DND-41 (cell line): Measurements from ENCODE around the gene NRDE2.

Experiments used
- ATAC-seq: fragments of 200-7000 bp; cut with Tn5 transposase; 3 replicates; pipeline ENCODE4 v1.9.1; 2021; ENCODE audit warnings: low read depth; ENCODE audit not compliant: insufficient read depth
- DNase-seq: peaks from one replicate; pipeline ENCODE4 v3.0.0-alpha.2; 2020
- H2AFZ ChIP-seq: 2 replicates; pipeline ENCODE4 v1.6.0; 2012; ENCODE audit warnings: low read depth, low read length
- H3K27ac ChIP-seq: 2 replicates; pipeline ENCODE4 v1.5.1; 2012; ENCODE audit warnings: low read length, inconsistent platforms
- H3K27me3 ChIP-seq: fragments of 200-600 bp; sonication (generic); 2 replicates; pipeline ENCODE4 v1.6.0; 2012; ENCODE audit warnings: low read length, mild to moderate bottlenecking, inconsistent platforms; ENCODE audit not compliant: insufficient read depth, poor library complexity
- H3K36me3 ChIP-seq: 2 replicates; pipeline ENCODE4 v1.5.1; 2012; ENCODE audit warnings: low read length, inconsistent platforms; ENCODE audit not compliant: insufficient read depth
- H3K4me1 ChIP-seq: 2 replicates; pipeline ENCODE4 v1.5.1; 2012; ENCODE audit warnings: mild to moderate bottlenecking, low read length; ENCODE audit not compliant: insufficient read depth
- H3K4me2 ChIP-seq: 2 replicates; pipeline ENCODE4 v1.6.0; 2012; ENCODE audit warnings: mild to moderate bottlenecking, moderate library complexity, low read length, inconsistent platforms; ENCODE audit not compliant: insufficient read depth
- H3K4me3 ChIP-seq, 2 experiments: fragments of 200-600 bp in 1 of 2; shearing (Covaris generic) in 1 of 2; 2 replicates each; pipeline ENCODE4 v1.5.1; 2012 to 2016; ENCODE audit warnings: inconsistent platforms in 2 of 2, low read length in 2 of 2, mild to moderate bottlenecking in 2 of 2, low read depth in 1 of 2, moderate library complexity in 1 of 2
- H3K79me2 ChIP-seq: 2 replicates; pipeline ENCODE4 v1.6.0; 2012; ENCODE audit warnings: low read length, inconsistent platforms; ENCODE audit not compliant: insufficient read depth
- H3K9ac ChIP-seq: 2 replicates; pipeline ENCODE4 v1.6.0; 2012; ENCODE audit warnings: low read depth, mild to moderate bottlenecking, inconsistent platforms, low read length, moderate library complexity
- H3K9me3 ChIP-seq: 2 replicates; pipeline ENCODE4 v1.5.1; 2012; ENCODE audit warnings: low read length, moderate library complexity, mild to moderate bottlenecking, inconsistent platforms; ENCODE audit not compliant: insufficient read depth, severe bottlenecking
- H4K20me1 ChIP-seq: 2 replicates; pipeline ENCODE4 v1.6.0; 2012; ENCODE audit warnings: low read length; ENCODE audit not compliant: insufficient read depth
- EZH2 ChIP-seq: IDR thresholded peaks from 3 replicates; pipeline ENCODE4 v1.6.1; 2012; ENCODE audit warnings: borderline replicate concordance, low read depth, mild to moderate bottlenecking, moderate library complexity, low read length, inconsistent platforms; ENCODE audit not compliant: severe bottlenecking
- TF ChIP-seq, protein P1 (sequence below): IDR thresholded peaks from 2 replicates; pipeline ENCODE4 v1.5.1; 2012; ENCODE audit warnings: borderline replicate concordance, low read length, moderate library complexity, mild to moderate bottlenecking; ENCODE audit not compliant: poor library complexity, severe bottlenecking; ENCODE audit errors: extremely low read depth

NRDE2 gene

DNA sequence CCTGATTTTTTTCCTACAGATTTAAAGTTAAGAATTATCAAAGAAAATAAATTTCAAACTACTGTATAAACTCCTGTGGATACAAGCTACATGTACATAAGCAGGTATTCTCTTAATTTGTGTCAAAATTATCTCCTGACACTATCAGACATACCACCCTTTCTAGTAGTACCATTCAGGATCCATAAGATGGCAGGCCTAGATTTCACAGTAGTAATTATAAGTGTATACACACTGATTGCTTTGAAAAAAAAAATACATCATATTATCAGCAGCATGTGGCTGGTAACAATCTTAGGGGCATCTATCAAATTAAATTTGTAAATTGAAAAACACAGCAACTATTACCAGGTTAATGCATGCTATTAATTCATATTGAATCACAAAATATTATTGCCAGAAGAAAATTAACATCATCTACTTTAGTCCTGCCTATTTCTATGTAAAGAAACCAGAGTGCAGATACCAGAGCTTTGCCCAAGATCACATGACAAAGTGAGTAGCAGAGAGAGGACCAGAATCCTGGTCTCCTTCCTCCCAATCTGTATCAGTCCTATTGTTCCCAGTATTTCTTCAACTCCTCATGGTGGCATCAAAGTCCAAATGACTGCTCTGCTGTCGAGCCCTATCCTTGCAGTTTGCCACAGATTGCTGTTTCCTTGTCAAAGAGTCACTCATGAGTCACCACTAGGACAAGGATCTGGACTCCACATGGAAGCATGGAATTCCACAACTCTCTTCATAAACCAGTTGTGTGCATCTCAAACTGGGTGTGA, 37.4 kb upstream of the NRDE2 start:
- H2AFZ ChIP-seq = no peak overlapping the region
- no peaks in the 10 kb centered on the region for H4K20me1 ChIP-seq
- H3K79me2 ChIP-seq = no peaks in the 10 kb centered on the region
- H3K4me2 ChIP-seq = no peak overlapping the region
- TF ChIP-seq, protein P1, sequence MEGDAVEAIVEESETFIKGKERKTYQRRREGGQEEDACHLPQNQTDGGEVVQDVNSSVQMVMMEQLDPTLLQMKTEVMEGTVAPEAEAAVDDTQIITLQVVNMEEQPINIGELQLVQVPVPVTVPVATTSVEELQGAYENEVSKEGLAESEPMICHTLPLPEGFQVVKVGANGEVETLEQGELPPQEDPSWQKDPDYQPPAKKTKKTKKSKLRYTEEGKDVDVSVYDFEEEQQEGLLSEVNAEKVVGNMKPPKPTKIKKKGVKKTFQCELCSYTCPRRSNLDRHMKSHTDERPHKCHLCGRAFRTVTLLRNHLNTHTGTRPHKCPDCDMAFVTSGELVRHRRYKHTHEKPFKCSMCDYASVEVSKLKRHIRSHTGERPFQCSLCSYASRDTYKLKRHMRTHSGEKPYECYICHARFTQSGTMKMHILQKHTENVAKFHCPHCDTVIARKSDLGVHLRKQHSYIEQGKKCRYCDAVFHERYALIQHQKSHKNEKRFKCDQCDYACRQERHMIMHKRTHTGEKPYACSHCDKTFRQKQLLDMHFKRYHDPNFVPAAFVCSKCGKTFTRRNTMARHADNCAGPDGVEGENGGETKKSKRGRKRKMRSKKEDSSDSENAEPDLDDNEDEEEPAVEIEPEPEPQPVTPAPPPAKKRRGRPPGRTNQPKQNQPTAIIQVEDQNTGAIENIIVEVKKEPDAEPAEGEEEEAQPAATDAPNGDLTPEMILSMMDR = peak; percentile 30
- no peak for TF ChIP-seq EZH2
- peaks cover 3% of the 10 kb centered on the region for H3K27me3 ChIP-seq
- H3K36me3 ChIP-seq = no peaks in the 10 kb centered on the region
- no peaks in the 10 kb centered on the region for H3K4me1 ChIP-seq
- ATAC-seq (peak; percentile 47; the same call in 1 of the 3 replicates), DNase-seq (no peak)
- no peaks in the 10 kb centered on the region for H3K9me3 ChIP-seq
- no peak overlapping the region for H3K27ac ChIP-seq
- no peak overlapping the region for H3K9ac ChIP-seq
- no peak overlapping the region for H3K4me3 ChIP-seq

DNA sequence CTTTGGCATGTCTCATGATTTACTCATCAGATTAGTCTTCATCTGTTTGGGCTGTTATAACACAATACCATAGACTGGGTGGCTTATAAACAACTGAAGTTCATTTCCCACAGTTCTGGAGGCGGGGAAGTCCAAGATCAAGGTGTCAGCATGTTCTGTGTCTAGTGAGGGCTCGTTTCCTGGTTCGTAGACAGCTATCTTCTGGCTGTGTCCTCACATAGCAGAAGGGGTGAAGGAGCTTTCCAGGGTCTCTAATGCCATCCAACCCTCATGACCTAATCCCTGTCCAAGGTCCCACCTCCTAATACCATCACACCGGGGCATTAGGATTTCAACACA, 30.8 kb upstream of the NRDE2 start:
- Histone ChIP-seq H3K9ac (no peak overlapping the region), H4K20me1 (no peaks in the 10 kb centered on the region), H3K27ac (no peak overlapping the region), H3K36me3 (no peaks in the 10 kb centered on the region), H3K79me2 (no peaks in the 10 kb centered on the region), H3K4me2 (no peak overlapping the region), H2AFZ (no peak overlapping the region), H3K9me3 (no peaks in the 10 kb centered on the region), H3K4me3 (no peak overlapping the region), H3K4me1 (no peaks in the 10 kb centered on the region), H3K27me3 (peaks cover 5% of the 10 kb centered on the region)
- DNase-seq (no peak), ATAC-seq (no peak)
- TF ChIP-seq, protein P1 = no peak
- no peak for TF ChIP-seq EZH2

DNA sequence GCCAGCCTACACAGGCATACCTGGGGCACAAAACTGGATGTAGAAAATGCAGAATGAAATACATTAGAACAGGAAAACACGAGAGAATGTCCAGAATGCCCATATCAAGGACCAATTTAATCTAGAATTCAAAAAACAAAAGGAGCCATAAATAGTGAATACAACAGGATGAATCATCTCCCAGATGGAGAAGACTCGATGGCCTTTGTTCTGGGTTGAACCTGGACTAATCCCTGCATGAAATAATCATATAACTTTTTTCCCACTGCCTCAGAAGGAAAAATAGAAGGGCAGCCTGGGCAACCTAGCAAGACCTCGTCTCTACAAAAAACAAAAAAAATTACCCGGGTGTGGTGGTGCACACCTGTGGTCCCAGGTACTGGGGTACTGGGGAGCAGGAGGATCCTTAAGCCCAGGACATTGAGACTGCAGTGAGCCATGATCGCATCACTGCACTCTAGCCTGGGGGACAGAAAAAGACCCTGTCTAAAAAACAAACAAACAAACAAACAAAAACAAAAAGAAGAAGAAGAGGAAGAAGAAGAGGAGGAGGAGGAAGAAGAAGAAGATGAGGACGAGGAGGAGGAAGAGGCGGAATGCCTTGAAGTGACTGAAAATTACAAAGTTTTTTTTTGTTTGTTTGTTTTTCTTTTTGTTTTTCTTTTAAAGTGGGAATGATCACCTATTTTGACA, 30.3 kb upstream of the NRDE2 start:
- Histone ChIP-seq H3K4me1 (no peaks in the 10 kb centered on the region), H3K9me3 (no peaks in the 10 kb centered on the region), H3K79me2 (no peaks in the 10 kb centered on the region), H2AFZ (no peak overlapping the region), H3K27me3 (peaks cover 5% of the 10 kb centered on the region), H3K9ac (no peak overlapping the region), H3K27ac (no peak overlapping the region), H3K4me2 (no peak overlapping the region), H3K36me3 (no peaks in the 10 kb centered on the region), H4K20me1 (no peaks in the 10 kb centered on the region), H3K4me3 (no peak overlapping the region)
- DNase-seq (no peak), ATAC-seq (no peak)
- TF ChIP-seq, protein P1 = no peak
- no peak for TF ChIP-seq EZH2
